DOHH2 (cell line): ENCODE measurements around the gene ARHGAP1.

Source experiments
- EZH2phosphoT487 ChIP-seq: fragments of 200-600 bp; sonication (generic); IDR thresholded peaks from 2 replicates; pipeline ENCODE4 v1.6.1; 2017; ENCODE audit warnings: borderline replicate concordance, mild to moderate bottlenecking, antibody characterized with exemption, low read length, moderate library complexity, mixed read lengths
- TF ChIP-seq, protein P1 (sequence below): fragments of 200-600 bp; sonication (generic); IDR thresholded peaks from one replicate; pipeline ENCODE4 v1.5.1; 2014; ENCODE audit warnings: antibody characterized with exemption, mild to moderate bottlenecking, low read depth, low read length; ENCODE audit not compliant: poor library complexity, severe bottlenecking

GRCh38 chr11:46657186-46657585, 43.2 kb downstream of the ARHGAP1 start:
- TF ChIP-seq, protein P1, sequence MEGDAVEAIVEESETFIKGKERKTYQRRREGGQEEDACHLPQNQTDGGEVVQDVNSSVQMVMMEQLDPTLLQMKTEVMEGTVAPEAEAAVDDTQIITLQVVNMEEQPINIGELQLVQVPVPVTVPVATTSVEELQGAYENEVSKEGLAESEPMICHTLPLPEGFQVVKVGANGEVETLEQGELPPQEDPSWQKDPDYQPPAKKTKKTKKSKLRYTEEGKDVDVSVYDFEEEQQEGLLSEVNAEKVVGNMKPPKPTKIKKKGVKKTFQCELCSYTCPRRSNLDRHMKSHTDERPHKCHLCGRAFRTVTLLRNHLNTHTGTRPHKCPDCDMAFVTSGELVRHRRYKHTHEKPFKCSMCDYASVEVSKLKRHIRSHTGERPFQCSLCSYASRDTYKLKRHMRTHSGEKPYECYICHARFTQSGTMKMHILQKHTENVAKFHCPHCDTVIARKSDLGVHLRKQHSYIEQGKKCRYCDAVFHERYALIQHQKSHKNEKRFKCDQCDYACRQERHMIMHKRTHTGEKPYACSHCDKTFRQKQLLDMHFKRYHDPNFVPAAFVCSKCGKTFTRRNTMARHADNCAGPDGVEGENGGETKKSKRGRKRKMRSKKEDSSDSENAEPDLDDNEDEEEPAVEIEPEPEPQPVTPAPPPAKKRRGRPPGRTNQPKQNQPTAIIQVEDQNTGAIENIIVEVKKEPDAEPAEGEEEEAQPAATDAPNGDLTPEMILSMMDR = no peak
- TF ChIP-seq EZH2phosphoT487 = no peak
